H1 (cell line): ENCODE results near the gene GNB1. TPM values are rescaled to one million over a fixed set of nuclear protein-coding genes. Genes with fewer than 3 reads are reported as not detected.

Source experiments
- CTCF ChIA-PET: fragments of 300-600 bp; sonication (Branson Sonifier 250); formaldehyde crosslinking; loops from one replicate; lab custom pipeline; 2021; ENCODE audit not compliant: partially characterized antibody; lab: Charles Lee
- POLR2A ChIA-PET: fragments of 300-600 bp; sonication (Branson Sonifier 250); formaldehyde crosslinking; loops from one replicate; lab custom pipeline; 2021; ENCODE audit warnings: inconsistent platforms; ENCODE audit not compliant: partially characterized antibody; lab: Charles Lee
- DNase-seq, 2 experiments: peaks; one replicate each; pipeline versions ENCODE4 v3.0.0 to v3.0.0-alpha.2; 2010 to 2022; ENCODE audit warnings: low spot score in 2 of 2, low read depth in 1 of 2, mixed read lengths in 1 of 2
- FAIRE-seq: peaks from 2 replicates; lab custom pipeline; 2011; peaks lifted over from hg19 to GRCh38; lab: Jason Lieb, UNC
- H2AFZ ChIP-seq: 2 replicates; pipeline ENCODE4 v1.8.1; 2012; ENCODE audit warnings: low read length, inconsistent platforms
- H2AK5ac ChIP-seq: 2 replicates; pipeline ENCODE4 v1.6.1; 2013; ENCODE audit warnings: low read depth, low read length
- H2BK120ac ChIP-seq: replicated peaks from 2 replicates; pipeline ENCODE3; 2013; ENCODE audit warnings: low read depth, low read length, inconsistent platforms
- H2BK12ac ChIP-seq: 2 replicates; pipeline ENCODE4 v1.6.1; 2013; ENCODE audit warnings: low read depth, low read length
- H2BK15ac ChIP-seq: 2 replicates; pipeline ENCODE4 v1.6.1; 2013; ENCODE audit warnings: low read length
- H2BK20ac ChIP-seq: 2 replicates; pipeline ENCODE4 v1.6.1; 2013; ENCODE audit warnings: low read length
- H2BK5ac ChIP-seq: 2 replicates; pipeline ENCODE4 v1.6.1; 2013; ENCODE audit warnings: low read depth, low read length
- H3K14ac ChIP-seq: 2 replicates; pipeline ENCODE4 v1.6.1; 2013; ENCODE audit warnings: inconsistent platforms; ENCODE audit not compliant: insufficient read length
- H3K18ac ChIP-seq: 2 replicates; pipeline ENCODE4 v1.6.1; 2013; ENCODE audit warnings: low read length; ENCODE audit errors: extremely low read depth
- H3K23ac ChIP-seq: 2 replicates; pipeline ENCODE4 v1.6.1; 2013; ENCODE audit warnings: inconsistent platforms; ENCODE audit not compliant: insufficient read length
- H3K23me2 ChIP-seq: 2 replicates; pipeline ENCODE4 v1.6.1; 2013; ENCODE audit warnings: low read depth, low read length
- H3K27ac ChIP-seq: 2 replicates; pipeline ENCODE4 v1.6.1; 2011; ENCODE audit warnings: low read depth, low read length, inconsistent platforms
- H3K27me3 ChIP-seq, 4 experiments: replicated peaks in 1 of 4; 1 replicate in 1 of 4; 2 replicates in 3 of 4; pipeline versions ENCODE4 v1.6.1 to v1.8.1; 2011 to 2013; ENCODE audit warnings: low read length in 3 of 4, mild to moderate bottlenecking in 3 of 4, inconsistent platforms in 2 of 4, mixed read lengths in 2 of 4, moderate library complexity in 1 of 4; ENCODE audit not compliant: control insufficient read depth in 3 of 4, insufficient read depth in 3 of 4; ENCODE audit errors: extremely low read depth in 1 of 4
- H3K36me3 ChIP-seq, 4 experiments: 2 replicates each; pipeline versions ENCODE4 v1.6.1 to v1.8.1; 2011 to 2013; ENCODE audit warnings: mild to moderate bottlenecking in 4 of 4, low read length in 3 of 4, moderate library complexity in 2 of 4, control low read depth in 1 of 4, inconsistent platforms in 1 of 4; ENCODE audit not compliant: insufficient read depth in 4 of 4, control insufficient read depth in 2 of 4
- H3K4ac ChIP-seq: replicated peaks from 2 replicates; pipeline ENCODE3; 2013; ENCODE audit warnings: low read length, low read depth, mixed read lengths, inconsistent platforms; ENCODE audit not compliant: insufficient read length
- H3K4me1 ChIP-seq, 4 experiments: replicated peaks in 1 of 4; 1 replicate in 1 of 4; 2 replicates in 3 of 4; pipeline versions ENCODE4 v1.6.1 to v1.8.1; 2011 to 2013; ENCODE audit warnings: low read length in 3 of 4, inconsistent platforms in 2 of 4, mixed read lengths in 1 of 4; ENCODE audit not compliant: insufficient read depth in 4 of 4, control insufficient read depth in 3 of 4
- H3K4me2 ChIP-seq, 2 experiments: 2 replicates each; pipeline versions ENCODE4 v1.6.1 to v1.8.1; 2011 to 2013; ENCODE audit warnings: low read depth in 2 of 2, low read length in 2 of 2, control low read depth in 1 of 2, inconsistent platforms in 1 of 2, mild to moderate bottlenecking in 1 of 2; ENCODE audit not compliant: insufficient read depth in 1 of 2
- H3K4me3 ChIP-seq, 4 experiments: fragments of 200-600, 300-600 bp in 1 of 4; sonication (generic), shearing (Covaris generic), sonication (Bioruptor Twin) in 1 of 4; 2 replicates each; pipeline versions ENCODE4 v1.5.1 to v1.8.1; 2011 to 2016; ENCODE audit warnings: low read length in 4 of 4, low read depth in 3 of 4, control low read depth in 2 of 4, inconsistent platforms in 2 of 4, mild to moderate bottlenecking in 2 of 4, mixed read lengths in 1 of 4, moderate library complexity in 1 of 4; ENCODE audit not compliant: insufficient read depth in 2 of 4; ENCODE audit errors: extremely low read depth in 1 of 4
- H3K56ac ChIP-seq: replicated peaks from 2 replicates; pipeline ENCODE3; 2013; ENCODE audit warnings: low read depth, mild to moderate bottlenecking, mixed read lengths, low read length, inconsistent platforms; ENCODE audit not compliant: insufficient read length
- H3K79me1 ChIP-seq: 2 replicates; pipeline ENCODE4 v1.6.1; 2013; ENCODE audit warnings: low read depth, low read length, control low read depth
- H3K79me2 ChIP-seq, 2 experiments: 2 replicates each; pipeline versions ENCODE4 v1.6.1 to v1.8.1; 2012 to 2013; ENCODE audit warnings: low read length in 2 of 2, mild to moderate bottlenecking in 2 of 2, inconsistent platforms in 1 of 2; ENCODE audit not compliant: insufficient read depth in 2 of 2, control insufficient read depth in 1 of 2
- H3K9ac ChIP-seq, 4 experiments: replicated peaks in 1 of 4; 1 replicate in 1 of 4; 2 replicates in 3 of 4; pipeline versions ENCODE4 v1.6.1 to v1.8.1; 2011 to 2013; ENCODE audit warnings: low read depth in 3 of 4, low read length in 3 of 4, control low read depth in 2 of 4, mild to moderate bottlenecking in 2 of 4, moderate library complexity in 2 of 4, inconsistent platforms in 1 of 4; ENCODE audit errors: extremely low read depth in 1 of 4
- H3K9me3 ChIP-seq, 2 experiments: 2 replicates each; pipeline versions ENCODE4 v1.6.1 to v1.8.1; 2012 to 2013; ENCODE audit warnings: mild to moderate bottlenecking in 2 of 2, moderate library complexity in 2 of 2, control low read depth in 1 of 2, inconsistent platforms in 1 of 2, low read depth in 1 of 2, low read length in 1 of 2, mixed read lengths in 1 of 2; ENCODE audit not compliant: insufficient read depth in 2 of 2
- H4K20me1 ChIP-seq, 2 experiments: replicated peaks in 1 of 2; 2 replicates each; pipeline versions ENCODE3 to v1.8.1; 2011 to 2013; ENCODE audit warnings: inconsistent platforms in 2 of 2, low read length in 2 of 2, mild to moderate bottlenecking in 1 of 2; ENCODE audit not compliant: insufficient read depth in 2 of 2, control insufficient read depth in 1 of 2
- H4K5ac ChIP-seq: 2 replicates; pipeline ENCODE4 v1.6.1; 2013; ENCODE audit warnings: low read length, low read depth, mixed read lengths, inconsistent platforms; ENCODE audit not compliant: insufficient read length
- H4K8ac ChIP-seq: 2 replicates; pipeline ENCODE4 v1.8.0; 2013; ENCODE audit warnings: mild to moderate bottlenecking, moderate library complexity, low read length, inconsistent platforms; ENCODE audit not compliant: insufficient read depth; ENCODE audit errors: extremely low read depth
- H4K91ac ChIP-seq: replicated peaks from 2 replicates; pipeline ENCODE3; 2013; ENCODE audit warnings: low read length, mixed read lengths, inconsistent platforms; ENCODE audit not compliant: insufficient read length
- BACH1 ChIP-seq: IDR thresholded peaks from 2 replicates; pipeline ENCODE4 v1.6.1; 2012; ENCODE audit warnings: low read length, improper control_type of control experiment
- CEBPB ChIP-seq: IDR thresholded peaks from 2 replicates; pipeline ENCODE4 v1.6.1; 2012; ENCODE audit warnings: low read depth, low read length
- EGR1 ChIP-seq: IDR thresholded peaks from 2 replicates; pipeline ENCODE4 v1.6.1; 2011; ENCODE audit warnings: low read depth, low read length, borderline replicate concordance
- FOSL1 ChIP-seq: IDR thresholded peaks from 2 replicates; pipeline ENCODE4 v1.6.1; 2011; ENCODE audit warnings: mild to moderate bottlenecking, low read depth, low read length, moderate library complexity; ENCODE audit not compliant: insufficient read depth
- HDAC6 ChIP-seq: IDR thresholded peaks from one replicate; pipeline ENCODE4 v1.7.1; 2012; ENCODE audit warnings: low read depth, mild to moderate bottlenecking, inconsistent platforms, low read length, moderate library complexity
- PHF8 ChIP-seq: fragments of 200-600 bp; sonication (generic); conservative IDR thresholded peaks from 2 replicates; pipeline ENCODE4 v1.7.1; 2012; ENCODE audit warnings: low read depth, mild to moderate bottlenecking, inconsistent platforms, low read length, moderate library complexity
- RAD21 ChIP-seq, 2 experiments: IDR thresholded peaks in 1 of 2; conservative IDR thresholded peaks in 1 of 2; 2 replicates each; pipeline ENCODE4 v1.6.1; 2011; ENCODE audit warnings: low read depth in 2 of 2, low read length in 2 of 2, improper control_type of control experiment in 1 of 2, inconsistent platforms in 1 of 2, mild to moderate bottlenecking in 1 of 2, moderate library complexity in 1 of 2
- RFX5 ChIP-seq: IDR thresholded peaks from 2 replicates; pipeline ENCODE4 v1.6.1; 2011; ENCODE audit warnings: low read depth, low read length, improper control_type of control experiment, borderline replicate concordance
- SRF ChIP-seq: IDR thresholded peaks from 2 replicates; pipeline ENCODE4 v1.6.1; 2011; ENCODE audit warnings: mild to moderate bottlenecking, low read depth, low read length, moderate library complexity
- TAF1 ChIP-seq: IDR thresholded peaks from 2 replicates; pipeline ENCODE4 v1.6.1; 2011; ENCODE audit warnings: mild to moderate bottlenecking, low read depth, low read length
- USF2 ChIP-seq: IDR thresholded peaks from 2 replicates; pipeline ENCODE4 v1.6.1; 2011; ENCODE audit warnings: low read length, improper control_type of control experiment
- WGBS, 2 experiments: shearing (Covaris generic) in 1 of 2; methylation state at CpG; one replicate each; pipeline versions ENCODE4 v1.1.6 to v1.1.7; 2013 to 2015; ENCODE audit warnings: low lambda C conversion rate in 2 of 2, mixed read lengths in 2 of 2, inconsistent platforms in 1 of 2, low coverage in 1 of 2, missing lambda C conversion rate in 1 of 2; ENCODE audit not compliant: insufficient replicate concordance in 2 of 2, insufficient coverage in 1 of 2, insufficient read length in 1 of 2; ENCODE audit errors: extremely low coverage in 1 of 2, missing lambda C conversion rate in 1 of 2; 5-methylcytosine and 5-hydroxymethylcytosine counted together
- polyA plus RNA-seq, 7 experiments: library from polyadenylated mRNA; depleted of rRNA in 3 of 7; stranded (reverse) in 5 of 7; unstranded in 2 of 7; fragments of >200 nt in 5 of 7; fragments of 200-250 nt in 2 of 7; gene quantifications; 1 replicate in 5 of 7; 2 replicates in 1 of 7; 4 replicates in 1 of 7; pipeline versions ENCODE4 v1.2.1 to v1.2.3, GENCODE V29; 2011 to 2013; ENCODE audit warnings: missing spikeins in 2 of 7, mixed read lengths in 2 of 7
- total RNA-seq: library from RNA; stranded (reverse); fragmentation: NEBNext Ultra II Directional; extraction: Animal tissue kit (Norgen Biotek cat#: 25700); gene quantifications from 2 replicates; pipeline ENCODE4 v1.2.1, GENCODE V29; 2021

The GNB1 gene
- total and polyA plus RNA-seq, 2 of the 8 experiments (the other 6 are each of a cell fraction or from before 2014, with no cell fraction given) = 343 to 382 TPM

DNA sequence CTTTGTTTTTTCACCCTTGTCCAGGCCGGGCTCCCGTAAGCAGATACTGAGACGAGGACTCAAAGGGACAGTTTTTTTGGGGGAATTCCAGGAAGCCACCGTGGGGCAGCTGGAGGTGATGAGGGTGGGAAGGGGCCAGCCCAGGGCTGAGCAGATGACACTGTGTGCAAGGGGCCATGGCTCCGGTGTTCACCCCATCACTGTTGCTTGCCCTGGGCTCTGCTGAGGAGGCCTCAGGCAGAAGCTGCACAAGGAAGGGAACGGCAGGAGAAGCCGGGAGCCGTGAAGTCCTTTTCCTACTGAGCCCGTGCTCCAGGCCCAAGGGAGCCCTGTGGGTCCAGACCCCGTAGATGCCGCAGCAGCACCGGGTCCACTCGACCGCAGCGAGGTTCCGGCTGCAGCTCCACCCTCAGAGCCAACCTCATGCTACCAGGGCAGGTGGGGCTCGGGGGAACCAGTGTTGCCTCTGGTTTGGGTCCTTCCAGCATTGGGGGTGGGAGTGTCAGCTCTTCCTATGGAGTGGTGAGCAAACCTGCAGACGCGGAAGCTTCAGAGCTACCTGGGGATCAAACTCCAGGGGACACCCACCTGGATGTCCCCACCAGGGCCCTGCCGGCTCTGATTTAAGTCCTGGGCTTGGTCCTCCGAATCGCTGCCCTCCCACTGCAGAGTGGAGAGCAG is 19.9 kb upstream of the GNB1 start:
- H3K79me2 ChIP-seq = no peaks in the 10 kb centered on the region
- no peak overlapping the region for H2AFZ ChIP-seq
- CTCF ChIA-PET = interaction anchor here (0.5 to 9.7 kb wide), 6 partner anchors 19 to 162 kb away, joined by 3 to 74 read pairs (median 4); no protein-coding TSS in a partner anchor
- peak overlapping the region; percentile 87 for H3K4ac ChIP-seq
- no peak overlapping the region for H3K14ac ChIP-seq
- no peak overlapping the region for H2BK20ac ChIP-seq
- no peaks in the 10 kb centered on the region for H3K9me3 ChIP-seq
- DNase-seq (no peak), FAIRE-seq (no peak)
- no peak overlapping the region for H4K5ac ChIP-seq
- POLR2A ChIA-PET = interaction anchor here (0.7 to 1.3 kb wide), 4 partner anchors 16 to 139 kb away, joined by 3 to 5 read pairs (median 4); no protein-coding TSS in a partner anchor
- no peak overlapping the region for H3K9ac ChIP-seq
- H3K27me3 ChIP-seq = no peaks in the 10 kb centered on the region; a peak in 1 of 7 replicates
- no peak overlapping the region for H3K27ac ChIP-seq
- H4K20me1 ChIP-seq = no peaks in the 10 kb centered on the region
- no peak overlapping the region for H2BK5ac ChIP-seq
- no peak overlapping the region for H2AK5ac ChIP-seq
- no peak overlapping the region for H3K4me3 ChIP-seq
- H3K23me2 ChIP-seq = peaks cover 5% of the 10 kb centered on the region; the same call in 1 of the 2 replicates
- no peaks in the 10 kb centered on the region for H3K36me3 ChIP-seq
- peaks cover 0 to 14% (median 7%) of the 10 kb centered on the region in 4 experiments; a peak in 5 of 7 replicates for H3K4me1 ChIP-seq
- 93% methylated on average over 22 of the region's 22 CpGs; no CpG with 5 or more reads in 1 of the 2 experiments for WGBS, 2 experiments
- 0 out of 2 replicates have a peak overlapping the region, but pooled peaks have one; percentile 35 for H4K8ac ChIP-seq
- H2BK15ac ChIP-seq = no peak overlapping the region
- no peak overlapping the region for H2BK120ac ChIP-seq
- H3K4me2 ChIP-seq = no peak overlapping the region
- no peak overlapping the region for H3K56ac ChIP-seq
- H4K91ac ChIP-seq = no peak overlapping the region
- H3K23ac ChIP-seq = no peak overlapping the region
- no peak overlapping the region for H2BK12ac ChIP-seq
- no peak overlapping the region; the same call in 1 of the 2 replicates for H3K18ac ChIP-seq
- H3K79me1 ChIP-seq = no peaks in the 10 kb centered on the region
- TF ChIP-seq SRF (no peak), FOSL1 (no peak), PHF8 (no peak), USF2 (no peak), TAF1 (no peak), RFX5 (no peak), EGR1 (no peak), HDAC6 (no peak), RAD21 (IDR thresholded peaks at IDR 0.05 in 1 of 2, conservative IDR thresholded peaks at IDR 0.05 in 1 of 2; ENCODE audit: low read depth in 2 of 2, low read length in 2 of 2) (no peak), BACH1 (no peak), CEBPB (no peak)
